SHP77 (cell line): ENCODE measurements around the gene DCLK1.

ENCODE experiments used
- DNase-seq, 2 experiments: peaks; one replicate each; lab custom pipeline; 2025; lab: John Stamatoyannopoulos, UW

DCLK1 gene

GRCh38 chr13:35787937-35788336, 343.2 kb downstream of the DCLK1 start:
- no peak for DNase-seq

- no peak for DNase-seq
Measured at GRCh38 chr13:35785576-35786303, 345.4 kb downstream of the DCLK1 start.

- DNase-seq, result no peak
Measured at GRCh38 chr13:35784286-35784951, 346.8 kb downstream of the DCLK1 start.

GRCh38 chr13:35782793-35783192, 348.4 kb downstream of the DCLK1 start:
- DNase-seq, result no peak

- no peak for DNase-seq
Measured at GRCh38 chr13:35781036-35782000, 349.9 kb downstream of the DCLK1 start.

- DNase-seq, result no peak
Measured at GRCh38 chr13:35780613-35781012, 350.6 kb downstream of the DCLK1 start.

- no peak for DNase-seq
Measured at GRCh38 chr13:35771898-35772297, 359.3 kb downstream of the DCLK1 start.

GRCh38 chr13:35770756-35771297, 360.4 kb downstream of the DCLK1 start:
- DNase-seq, result no peak

GRCh38 chr13:35769812-35770211, 361.4 kb downstream of the DCLK1 start:
- DNase-seq, result no peak

GRCh38 chr13:35768551-35768950, 362.6 kb downstream of the DCLK1 start:
- DNase-seq, result no peak

- DNase-seq, result no peak
Measured at GRCh38 chr13:35768073-35768472, 363.1 kb downstream of the DCLK1 start.

- DNase-seq, result no peak
Measured at GRCh38 chr13:35767256-35767976, 363.8 kb downstream of the DCLK1 start.

GRCh38 chr13:35766663-35767062, 364.5 kb downstream of the DCLK1 start:
- no peak for DNase-seq

GRCh38 chr13:35765941-35766340, 365.2 kb downstream of the DCLK1 start:
- no peak for DNase-seq

GRCh38 chr13:35765366-35765765, 365.8 kb downstream of the DCLK1 start:
- no peak for DNase-seq

- DNase-seq, result no peak
Measured at GRCh38 chr13:35764326-35765015, 366.7 kb downstream of the DCLK1 start.

GRCh38 chr13:35763782-35764123, 367.4 kb downstream of the DCLK1 start:
- DNase-seq, result no peak

GRCh38 chr13:35763060-35763781, 368.0 kb downstream of the DCLK1 start:
- DNase-seq, result no peak

GRCh38 chr13:35761440-35762252, 369.5 kb downstream of the DCLK1 start:
- no peak for DNase-seq
